Rectal smooth muscle tissue (tissue), 1 donor: ENCODE data around the gene PRR23E.

Experiments
- H3K27ac ChIP-seq: one replicate; pipeline ENCODE4 v1.7.0; 2013; ENCODE audit warnings: low read depth, low read length, inconsistent platforms
- H3K27me3 ChIP-seq: one replicate; pipeline ENCODE4 v1.7.0; 2013; ENCODE audit warnings: low read length; ENCODE audit not compliant: control insufficient read depth, insufficient read depth
- H3K36me3 ChIP-seq: one replicate; pipeline ENCODE4 v1.7.0; 2013; ENCODE audit warnings: low read length; ENCODE audit not compliant: control insufficient read depth, insufficient read depth
- H3K4me1 ChIP-seq: one replicate; pipeline ENCODE4 v1.7.0; 2013; ENCODE audit warnings: low read length; ENCODE audit not compliant: control insufficient read depth, insufficient read depth
- H3K4me3 ChIP-seq: one replicate; pipeline ENCODE4 v1.7.0; 2013; ENCODE audit warnings: low read length
- H3K9ac ChIP-seq: one replicate; pipeline ENCODE4 v1.7.0; 2013; ENCODE audit warnings: low read length

Gene PRR23E

GRCh38 chr3:127234778-127235177, 41.8 kb downstream of the PRR23E start:
- Histone ChIP-seq H3K4me3 (no peak overlapping the region), H3K27ac (no peak overlapping the region), H3K4me1 (no peaks in the 10 kb centered on the region), H3K36me3 (no peaks in the 10 kb centered on the region), H3K9ac (no peak overlapping the region), H3K27me3 (no peaks in the 10 kb centered on the region)

- Histone ChIP-seq H3K27ac (no peak overlapping the region), H3K4me3 (no peak overlapping the region), H3K27me3 (no peaks in the 10 kb centered on the region), H3K9ac (no peak overlapping the region), H3K36me3 (no peaks in the 10 kb centered on the region), H3K4me1 (no peaks in the 10 kb centered on the region)
These were observed 42.8 kb downstream of the PRR23E start for GRCh38 chr3:127235706-127236105.

- no peaks in the 10 kb centered on the region for H3K27me3 ChIP-seq
These were observed 44.9 kb downstream of the PRR23E start for GRCh38 chr3:127237835-127238234.

GRCh38 chr3:127238602-127239001, 45.7 kb downstream of the PRR23E start:
- H3K36me3 ChIP-seq, result no peaks in the 10 kb centered on the region
- H3K4me3 ChIP-seq, result no peak overlapping the region
- no peaks in the 10 kb centered on the region for H3K4me1 ChIP-seq
- H3K27ac ChIP-seq, result no peak overlapping the region
- H3K27me3 ChIP-seq, result no peaks in the 10 kb centered on the region
- no peak overlapping the region for H3K9ac ChIP-seq

More at GRCh38 chr3:127237835-127238234, 44.9 kb downstream of the PRR23E start:
- Histone ChIP-seq H3K4me3 (no peak overlapping the region), H3K27ac (no peak overlapping the region), H3K36me3 (no peaks in the 10 kb centered on the region), H3K4me1 (no peaks in the 10 kb centered on the region), H3K9ac (no peak overlapping the region)

- Histone ChIP-seq H3K27ac (no peak overlapping the region), H3K9ac (no peak overlapping the region), H3K4me1 (no peaks in the 10 kb centered on the region)
These were observed 54.4 kb downstream of the PRR23E start for GRCh38 chr3:127247292-127247691.

More at GRCh38 chr3:127247292-127247691, 54.4 kb downstream of the PRR23E start:
- H3K4me3 ChIP-seq, result no peak overlapping the region
- no peaks in the 10 kb centered on the region for H3K36me3 ChIP-seq
- no peaks in the 10 kb centered on the region for H3K27me3 ChIP-seq
